GM18909 (cell line): ENCODE data around the gene NAP1L4.

ENCODE experiments used
- ATAC-seq: cut with Tn5 transposase; IDR thresholded peaks from one replicate; pipeline ENCODE4 v1.9.1; 2021; ENCODE audit warnings: mild to moderate bottlenecking; ENCODE audit not compliant: unreplicated experiment, poor library complexity

The NAP1L4 gene

DNA sequence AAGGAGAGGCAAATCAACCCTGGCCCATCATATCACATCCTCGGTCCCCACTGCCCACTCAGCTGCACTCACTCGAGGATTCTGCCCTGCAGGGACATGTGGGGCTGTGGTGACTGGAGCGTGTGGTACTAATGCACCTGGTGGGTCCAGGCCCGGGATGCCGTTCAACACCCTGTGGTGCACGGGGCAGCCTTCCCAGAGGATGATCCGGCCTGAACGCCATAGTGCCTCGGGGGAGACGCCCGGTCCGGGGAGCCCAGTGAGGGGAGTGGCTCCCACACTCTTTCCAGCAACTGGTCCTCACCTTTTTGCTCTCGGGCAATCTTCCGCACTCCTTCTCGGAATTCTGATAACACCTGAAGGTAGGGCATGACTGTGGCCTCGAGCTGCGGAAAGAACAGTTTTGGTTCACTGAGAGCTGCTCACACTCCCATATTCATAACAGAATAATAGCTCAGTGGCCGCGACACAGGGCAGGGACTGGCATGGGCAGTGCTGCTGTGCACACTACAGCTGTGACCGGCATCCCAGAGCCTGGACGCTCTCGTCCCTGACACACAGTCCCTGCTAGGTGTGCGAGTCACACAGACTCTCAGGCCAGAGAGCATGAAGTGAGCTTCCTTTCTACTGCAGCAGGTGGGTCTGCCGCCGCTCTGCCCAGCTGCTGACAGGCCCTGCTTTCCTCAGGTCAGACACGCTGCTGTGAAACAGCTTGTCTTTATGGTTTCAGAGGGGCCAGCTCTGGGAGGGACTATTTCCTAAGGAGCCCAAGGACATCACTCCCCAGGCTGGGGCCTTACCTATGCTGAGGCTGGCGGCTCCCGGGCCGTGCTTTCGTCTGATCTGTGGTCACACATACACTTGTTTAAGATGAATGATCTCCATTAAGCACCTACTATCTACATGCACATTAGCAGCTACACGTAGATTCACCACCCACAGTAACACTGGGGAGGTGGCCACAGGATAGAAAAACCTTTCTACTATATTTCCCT lies 20.1 kb upstream of the NAP1L4 start:
- no peak for ATAC-seq

DNA sequence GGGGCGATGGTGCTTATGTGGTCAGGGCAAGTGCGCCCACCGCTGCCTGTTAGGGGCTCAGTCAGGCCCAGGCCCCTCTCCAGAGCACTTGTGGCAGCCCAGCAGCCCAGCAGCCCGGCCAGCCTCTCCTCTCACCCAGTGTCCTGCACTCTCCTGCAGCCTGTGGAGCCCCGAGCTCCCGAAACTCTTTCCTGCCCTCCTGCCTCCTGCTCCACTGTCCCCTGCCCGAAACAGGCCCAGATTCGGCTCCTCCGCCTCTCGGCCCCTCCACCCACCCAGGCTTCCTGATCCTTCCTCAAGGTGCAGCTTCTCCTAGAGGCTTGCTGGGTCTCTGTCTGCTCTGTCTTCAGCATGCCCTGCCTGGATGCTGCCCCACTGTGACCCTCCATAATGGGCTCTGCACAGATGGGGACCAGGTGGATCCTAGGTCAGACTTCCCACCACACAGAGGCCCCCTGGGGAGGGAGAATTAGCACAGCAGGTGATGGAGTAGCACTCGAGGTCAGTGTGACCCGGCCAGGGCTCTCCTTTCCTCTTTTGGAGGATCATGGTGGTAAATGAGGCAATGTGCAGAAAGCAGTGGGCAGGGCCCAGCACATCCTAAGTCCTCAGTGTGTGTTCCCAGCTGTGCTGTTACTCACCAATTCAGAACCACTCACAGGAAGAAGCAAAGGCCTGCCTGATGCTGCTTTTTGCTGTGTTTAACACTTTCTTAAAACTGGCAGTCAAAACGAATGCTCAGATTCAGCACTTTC lies 18.6 kb upstream of the NAP1L4 start:
- ATAC-seq, result no peak

DNA sequence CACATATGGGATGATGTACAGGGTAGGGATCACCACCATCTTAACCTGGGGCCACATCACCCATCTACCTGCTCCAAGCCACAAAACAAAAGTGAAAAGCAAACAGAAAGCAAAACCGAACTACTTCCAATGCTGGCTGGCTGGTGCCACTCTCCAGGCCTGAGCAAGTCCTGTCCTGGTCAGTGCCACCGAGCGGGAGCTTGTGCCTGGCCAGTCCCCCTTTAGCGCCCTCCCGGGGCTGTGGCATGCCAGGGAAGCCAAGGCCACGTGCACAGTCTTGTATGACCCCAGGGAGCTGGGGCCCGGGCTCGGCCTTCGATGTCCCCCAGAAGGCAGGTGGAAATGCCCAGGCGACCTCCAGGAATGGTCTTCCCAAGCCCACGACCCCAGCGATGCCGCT lies 17.9 kb upstream of the NAP1L4 start:
- ATAC-seq, result no peak

DNA sequence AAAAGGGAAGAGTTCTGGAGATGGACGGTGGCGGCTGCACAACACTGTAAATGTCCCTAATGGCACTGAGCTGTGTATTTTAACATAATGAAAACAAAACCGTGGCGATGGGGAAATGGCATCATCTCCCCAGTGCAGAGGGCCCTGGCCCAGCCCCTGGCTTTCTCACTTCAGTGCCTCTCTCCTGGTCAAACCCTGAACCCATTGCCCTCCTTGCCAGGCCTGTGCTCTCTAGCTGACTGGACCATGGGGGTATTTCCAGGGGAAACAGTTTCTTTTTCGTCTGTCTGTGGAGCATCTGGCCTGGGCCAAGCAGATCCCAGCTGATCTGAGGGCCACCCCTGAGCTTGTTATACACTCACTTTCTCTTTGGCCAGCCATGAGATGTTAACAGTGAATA lies 17.4 kb upstream of the NAP1L4 start:
- ATAC-seq, result no peak

DNA sequence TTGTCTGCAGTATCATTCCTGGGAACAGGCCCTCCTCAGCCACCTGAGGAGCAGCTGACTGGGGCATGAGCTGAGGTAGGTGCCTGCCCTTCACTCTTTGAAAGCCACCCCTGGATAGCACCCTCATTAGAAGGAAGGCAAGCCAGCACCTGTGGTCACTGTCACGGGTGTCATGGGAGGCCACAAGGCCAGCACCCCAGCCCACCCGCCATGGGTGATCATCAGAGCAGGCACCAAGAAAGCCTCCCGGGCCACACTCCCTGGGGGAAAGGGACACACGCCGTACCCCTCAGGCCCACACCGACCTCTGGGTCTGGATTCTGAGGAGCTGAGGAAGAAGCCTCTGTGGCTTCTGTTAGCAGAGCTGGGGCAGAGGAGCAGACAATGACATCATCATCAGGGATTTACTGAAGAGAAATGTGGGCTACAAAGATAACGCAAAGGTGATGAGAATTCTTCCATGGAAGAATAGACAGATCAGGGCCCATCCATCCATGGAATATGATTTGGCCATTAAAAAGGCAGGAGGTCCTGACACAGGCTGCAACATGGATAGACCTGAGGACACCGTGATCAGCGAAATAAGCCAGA lies 16.7 kb upstream of the NAP1L4 start:
- no peak for ATAC-seq

DNA sequence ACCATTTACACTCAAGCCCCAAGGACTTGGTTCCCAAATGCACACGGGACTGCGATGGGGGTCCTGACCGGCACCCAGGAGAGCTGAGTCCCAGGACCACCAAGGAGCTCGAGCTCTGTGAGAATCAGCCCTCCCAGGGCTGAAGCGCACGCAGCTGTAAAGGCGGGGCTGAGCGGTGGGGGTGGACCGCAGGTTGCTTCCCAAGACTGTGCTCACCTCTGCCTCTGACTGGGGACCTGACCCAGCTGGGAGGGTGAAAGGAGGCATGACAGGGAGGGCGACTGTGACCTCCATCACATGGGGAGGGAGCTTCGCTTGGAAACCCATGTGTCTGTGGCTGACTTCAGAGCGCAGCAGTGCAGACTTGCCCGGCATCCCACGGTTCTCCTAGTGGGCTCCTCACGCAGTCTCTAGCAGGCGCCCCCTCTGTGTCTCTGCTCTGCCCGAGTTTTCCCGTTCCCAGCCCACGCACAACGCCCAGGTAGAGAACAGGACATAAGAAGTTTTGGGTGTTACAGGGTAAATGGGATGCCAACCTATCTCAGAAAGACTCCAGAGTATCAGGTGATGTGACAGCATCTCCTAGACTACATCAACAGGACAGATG lies 15.4 kb upstream of the NAP1L4 start:
- ATAC-seq, result no peak

DNA sequence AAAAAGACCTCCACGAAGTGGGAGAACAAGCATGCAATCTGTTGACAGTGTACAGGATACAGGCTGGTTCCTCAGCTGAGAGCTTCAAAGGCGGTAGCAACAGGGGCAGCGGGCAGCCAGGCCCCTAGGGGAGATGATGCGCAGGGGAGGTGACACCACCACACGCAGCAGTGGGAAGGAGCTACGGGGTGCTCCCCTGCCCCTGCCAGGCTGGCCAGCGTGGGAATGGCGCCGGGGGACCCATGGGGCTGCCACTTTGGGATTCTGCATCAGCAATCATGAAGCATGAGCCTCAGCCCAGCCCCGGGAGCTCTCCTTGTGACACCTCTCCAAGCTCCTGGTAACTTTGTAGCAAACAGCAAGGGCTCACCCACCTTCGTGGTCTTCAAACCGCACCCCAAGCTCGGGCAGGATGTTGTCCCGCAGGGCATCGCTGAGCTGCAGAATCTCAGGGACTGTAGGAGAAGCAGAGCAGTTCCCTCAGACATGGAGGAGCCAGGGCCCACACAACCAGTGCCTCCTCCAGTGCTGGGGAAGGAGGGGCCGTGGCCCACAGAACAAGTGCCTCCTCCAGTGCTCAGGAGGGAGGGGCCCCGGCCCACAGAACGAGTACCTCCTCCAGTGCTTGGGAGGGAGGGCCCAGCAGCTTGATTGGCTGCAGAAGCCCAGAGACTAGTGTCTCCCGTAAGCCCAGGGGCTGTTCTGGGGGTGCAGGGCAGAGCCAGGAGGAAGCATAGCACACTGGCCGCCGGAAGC lies 14.6 kb upstream of the NAP1L4 start:
- no peak for ATAC-seq

DNA sequence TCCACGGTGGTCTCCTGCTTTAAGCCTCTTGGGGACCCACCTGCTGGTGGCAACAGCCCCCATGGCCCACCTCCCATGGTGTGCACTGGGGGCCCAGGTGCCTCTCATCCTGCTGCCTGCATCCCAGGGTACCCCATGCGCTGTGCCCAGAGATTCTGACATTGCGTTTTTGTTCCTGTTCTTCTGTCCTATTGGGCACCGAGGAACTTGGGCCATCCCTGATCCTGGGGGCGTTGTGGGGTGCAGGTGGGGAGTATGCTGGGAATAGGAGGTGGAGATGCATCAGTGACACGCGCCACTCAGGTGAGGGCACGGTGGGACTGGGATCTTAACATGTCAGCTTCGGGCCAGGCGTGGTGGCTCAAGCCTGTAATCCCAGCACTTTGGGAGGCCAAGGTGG lies 12.4 kb upstream of the NAP1L4 start:
- no peak for ATAC-seq

DNA sequence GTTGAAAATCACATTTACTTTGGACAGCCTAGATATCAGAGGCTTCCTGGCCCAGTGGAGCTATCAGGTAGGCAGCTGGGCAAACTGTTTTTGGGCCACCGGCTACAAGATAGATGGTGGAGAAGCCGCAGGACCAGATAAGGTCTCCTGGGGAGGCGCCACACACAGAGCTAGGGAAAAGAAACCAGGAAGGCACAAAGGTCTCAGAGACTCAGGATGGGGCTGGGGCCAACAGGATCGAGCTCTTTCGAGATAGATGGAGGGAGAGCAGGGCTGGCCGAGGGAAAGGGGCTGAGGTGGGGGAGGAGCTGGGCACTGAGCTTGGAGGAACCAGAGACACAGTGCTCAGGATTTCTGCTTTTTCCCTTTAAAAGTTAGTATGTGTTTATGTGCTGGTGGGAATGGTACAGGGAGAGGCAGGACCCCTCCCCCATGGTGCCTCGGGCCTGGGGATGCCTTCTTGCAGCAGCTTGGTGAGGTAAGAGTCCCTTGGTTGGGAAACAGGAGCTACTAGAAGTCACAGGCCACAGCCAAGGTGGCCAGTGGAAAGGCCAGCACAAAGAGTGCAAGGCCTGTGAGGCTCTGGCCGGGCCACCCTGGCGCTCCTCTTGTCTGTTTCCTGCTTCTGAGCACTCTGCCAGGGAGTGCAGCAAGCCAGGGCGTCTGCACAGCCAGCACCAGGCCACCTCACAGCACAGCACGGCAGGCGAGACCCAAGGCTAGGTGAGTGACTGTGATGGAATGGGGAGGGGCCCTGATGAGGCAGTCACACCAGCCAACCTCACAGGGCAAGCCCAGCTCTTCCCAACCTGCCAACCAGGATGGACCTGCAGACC lies 11.5 kb upstream of the NAP1L4 start:
- no peak for ATAC-seq

DNA sequence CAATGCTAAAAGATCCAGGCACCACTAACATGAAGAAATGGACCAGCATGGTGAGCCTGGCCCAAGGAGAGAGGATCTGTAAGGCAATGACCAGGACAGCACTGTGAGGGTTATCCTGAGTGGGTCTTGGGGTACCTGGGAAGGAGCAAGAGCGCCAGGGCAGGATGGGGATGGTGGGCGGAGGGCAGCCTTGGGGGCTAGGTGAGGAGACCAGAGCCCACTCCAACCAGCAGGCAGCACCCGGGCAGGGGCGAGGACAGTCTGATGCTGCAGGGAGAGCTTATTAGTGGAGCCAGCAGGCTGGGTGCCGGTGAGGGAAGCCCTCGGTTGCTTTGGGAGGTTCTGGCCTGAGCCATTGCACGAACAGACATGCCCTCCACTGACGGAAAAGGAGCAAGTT lies 10.7 kb upstream of the NAP1L4 start:
- no peak for ATAC-seq

DNA sequence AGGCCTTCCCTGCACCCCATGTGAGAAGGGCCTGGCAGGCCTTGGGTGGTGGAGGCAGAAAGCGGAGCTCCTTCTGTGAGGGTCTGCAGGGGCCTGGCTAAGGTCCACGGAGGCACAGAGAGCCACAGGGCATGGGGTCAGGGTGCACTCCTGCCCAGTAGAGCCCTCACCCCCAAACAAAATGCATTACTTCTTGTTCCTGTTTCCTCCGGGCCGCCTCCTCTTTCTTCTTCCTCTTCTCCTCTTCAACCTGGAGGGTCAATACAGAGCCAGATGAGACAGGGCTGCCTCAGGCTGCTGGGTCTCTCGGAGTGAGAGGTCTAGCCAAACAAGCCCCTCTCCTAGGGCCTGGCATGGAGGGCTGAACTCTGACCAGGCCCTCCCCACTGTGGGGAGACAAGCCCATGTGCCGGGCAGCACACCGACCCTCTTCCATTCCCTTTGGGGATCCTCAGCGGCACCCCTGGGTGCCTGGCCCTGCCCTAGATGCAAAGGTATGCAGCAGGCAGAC lies 10.3 kb upstream of the NAP1L4 start:
- ATAC-seq, result no peak

DNA sequence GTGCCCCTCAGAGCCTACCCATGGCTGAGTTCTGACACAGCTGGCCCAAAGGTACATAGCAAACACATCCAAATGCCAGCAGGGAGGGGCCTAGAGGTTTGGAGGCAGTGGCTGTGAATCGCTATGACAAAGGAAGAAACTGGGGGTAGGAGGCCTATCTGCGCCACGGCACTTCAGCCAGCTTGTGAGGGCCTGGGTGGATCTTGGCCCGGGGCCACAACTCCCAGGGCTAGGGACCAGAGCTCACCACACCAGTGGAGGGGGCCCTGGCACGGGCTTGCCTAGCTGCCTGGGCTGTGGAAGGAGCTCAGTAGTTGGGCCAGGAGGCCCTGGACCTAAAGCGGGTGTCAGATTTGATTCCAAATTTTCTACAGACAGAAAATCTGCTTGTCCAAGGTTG lies 9.4 kb upstream of the NAP1L4 start:
- ATAC-seq, result no peak

DNA sequence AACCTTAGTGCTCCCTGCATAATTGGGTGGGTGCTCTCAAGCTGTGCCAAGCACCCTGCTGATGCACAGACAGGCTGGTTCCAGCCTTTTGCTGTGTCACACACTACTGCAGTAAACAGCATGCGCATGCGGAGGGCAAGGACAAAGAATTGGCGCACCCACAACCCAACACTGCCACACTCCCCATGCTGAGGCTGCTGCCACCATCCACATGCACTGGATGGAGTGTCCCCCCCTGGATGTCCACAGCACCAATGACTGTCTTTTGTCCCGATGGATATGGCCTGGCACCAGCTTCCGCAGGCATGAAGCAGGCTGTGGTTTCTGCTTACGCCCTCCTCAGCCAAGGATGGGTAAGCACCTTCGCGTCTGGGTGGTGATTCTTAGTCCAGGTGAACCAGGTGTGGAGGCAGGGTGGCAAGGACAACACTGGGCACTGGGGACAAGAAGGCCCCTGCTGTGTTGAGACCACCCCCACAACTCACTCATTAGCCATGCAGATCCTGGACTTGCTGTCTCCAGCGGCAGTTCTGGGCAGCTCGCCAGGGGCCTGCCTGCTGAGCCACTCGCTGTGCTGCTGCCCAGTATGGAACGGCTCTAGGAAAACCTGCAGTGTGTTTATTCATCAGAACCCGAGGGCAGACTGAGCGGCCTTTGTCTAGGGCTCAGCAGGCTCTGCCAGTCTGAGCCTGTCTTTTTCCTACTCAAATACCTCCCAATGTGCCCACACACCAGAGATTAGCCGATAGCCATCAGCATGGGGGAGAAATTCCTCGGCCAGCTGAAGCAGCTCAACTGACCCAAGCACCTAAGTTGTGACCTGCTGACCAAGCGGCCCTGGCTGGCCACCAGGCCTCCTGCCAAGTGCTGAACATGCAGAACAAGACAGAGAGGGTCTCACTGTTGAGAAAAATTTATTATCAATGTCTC lies 8.2 kb upstream of the NAP1L4 start:
- no peak for ATAC-seq

DNA sequence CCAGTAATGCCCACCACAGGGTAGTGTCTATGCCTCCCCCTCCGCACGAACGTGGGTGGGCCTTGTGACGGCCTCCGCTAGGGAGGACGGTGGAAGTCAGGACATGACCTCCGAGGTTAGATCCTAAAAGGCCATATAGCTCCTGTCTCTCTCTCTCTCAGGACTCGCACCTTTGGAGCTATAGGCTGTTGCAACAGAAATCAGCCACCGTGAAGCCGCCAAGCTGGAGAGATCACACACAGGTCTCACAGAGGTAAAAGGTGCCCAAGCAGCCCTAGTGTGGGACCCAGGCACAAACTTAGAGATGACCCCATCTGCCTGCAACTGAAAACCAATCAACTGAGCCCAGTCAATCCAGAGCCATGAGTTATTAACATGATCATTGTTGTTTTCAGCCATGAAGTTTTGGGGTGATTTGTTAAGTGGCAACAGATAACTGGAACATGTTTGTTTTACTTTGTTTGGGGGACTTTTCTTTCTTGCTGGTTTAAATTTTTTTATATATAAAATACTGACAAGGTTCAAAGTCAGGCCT lies 7.4 kb upstream of the NAP1L4 start:
- no peak for ATAC-seq

DNA sequence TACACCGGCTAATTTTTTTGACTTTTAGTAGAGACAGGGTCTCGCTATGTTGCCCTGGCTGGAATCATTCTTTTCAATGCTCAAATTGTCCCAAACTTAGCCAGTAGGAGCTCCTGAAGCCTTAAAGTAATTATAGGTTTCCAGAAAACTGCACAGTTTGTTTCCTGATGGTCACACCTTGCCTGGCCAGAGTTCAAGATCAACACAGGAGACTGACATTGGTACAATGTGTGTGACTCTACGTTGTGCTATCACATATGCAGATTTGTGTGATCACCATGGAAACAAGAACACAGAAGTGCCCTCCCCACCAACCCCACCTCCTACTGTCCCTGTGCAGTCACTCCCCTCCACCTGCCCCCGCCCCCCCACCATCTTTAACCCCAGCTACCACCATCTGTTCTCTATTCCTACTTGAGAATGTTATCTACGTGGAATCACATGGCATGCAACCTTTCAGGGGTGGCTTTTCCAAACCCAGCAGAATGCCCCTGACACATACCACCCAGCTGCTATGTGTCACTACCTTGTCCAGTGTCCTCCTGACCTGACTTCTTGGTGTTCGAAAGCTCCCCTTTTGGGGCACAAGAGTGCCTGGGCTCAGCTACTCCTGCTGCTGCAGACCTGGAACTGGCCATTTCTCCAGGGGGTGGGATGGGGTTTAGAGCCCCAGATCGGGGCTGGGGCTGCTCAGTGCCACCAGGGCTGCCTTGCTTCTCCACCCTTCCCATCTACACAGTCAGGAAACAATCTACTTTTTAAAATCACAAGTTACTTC lies 6.1 kb upstream of the NAP1L4 start:
- ATAC-seq, result no peak

DNA sequence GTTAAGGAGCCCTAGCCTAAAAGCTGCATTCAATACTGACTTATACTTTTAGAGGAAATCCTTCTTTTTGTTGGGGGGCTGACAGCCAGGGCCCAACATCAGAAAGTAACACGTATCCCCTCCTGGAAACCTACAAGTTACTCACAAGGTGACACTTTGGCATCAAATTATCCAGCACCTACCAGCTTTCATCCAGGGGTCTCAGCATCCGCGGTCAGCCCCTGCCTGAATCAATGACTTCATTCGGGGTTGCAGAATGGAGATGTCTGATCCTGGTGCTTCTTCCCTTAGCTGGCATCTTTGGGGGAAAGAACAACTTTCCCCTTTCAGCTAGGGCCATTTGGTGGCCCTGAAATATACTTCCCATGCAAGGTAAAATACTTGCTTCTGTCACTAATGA lies 5.3 kb upstream of the NAP1L4 start:
- ATAC-seq, result no peak

DNA sequence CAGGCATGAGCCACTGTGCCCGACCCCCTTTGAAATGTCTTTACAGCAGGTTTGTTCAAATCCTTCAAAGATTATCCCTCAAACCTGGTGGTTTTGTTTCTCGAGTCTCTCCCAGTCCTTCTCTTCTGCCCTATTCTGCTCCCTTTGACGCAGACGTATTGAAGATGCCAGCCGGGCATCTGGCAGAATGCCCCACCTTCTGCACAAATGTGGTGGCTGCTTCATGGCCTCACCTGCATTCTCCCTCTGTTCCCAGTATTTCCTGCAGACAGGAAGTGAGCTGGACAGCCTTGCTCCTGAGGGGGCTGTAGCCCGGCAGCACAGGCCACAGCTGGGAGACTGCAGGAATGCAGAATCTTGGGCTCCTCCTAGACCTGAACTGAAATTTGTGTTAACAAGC lies 4.8 kb upstream of the NAP1L4 start:
- ATAC-seq, result no peak
